ENCODE data around the gene F8A1. TPM values are rescaled to one million over a fixed set of nuclear protein-coding genes. Genes with fewer than 3 reads are reported as not detected.
"Not testable (repeated sequence)": the region's sequence is repeated elsewhere in the genome, so short reads cannot be mapped to it uniquely, and the experiment has no call there.

Gene F8A1
- 1 to 10 TPM; 6.4 to 6.5 TPM for total RNA-seq
- 24.6 TPM for polyA plus RNA-seq (2013, experiment 1 of 2)
- 26.7 TPM for polyA plus RNA-seq (2013, experiment 2 of 2)

DNA sequence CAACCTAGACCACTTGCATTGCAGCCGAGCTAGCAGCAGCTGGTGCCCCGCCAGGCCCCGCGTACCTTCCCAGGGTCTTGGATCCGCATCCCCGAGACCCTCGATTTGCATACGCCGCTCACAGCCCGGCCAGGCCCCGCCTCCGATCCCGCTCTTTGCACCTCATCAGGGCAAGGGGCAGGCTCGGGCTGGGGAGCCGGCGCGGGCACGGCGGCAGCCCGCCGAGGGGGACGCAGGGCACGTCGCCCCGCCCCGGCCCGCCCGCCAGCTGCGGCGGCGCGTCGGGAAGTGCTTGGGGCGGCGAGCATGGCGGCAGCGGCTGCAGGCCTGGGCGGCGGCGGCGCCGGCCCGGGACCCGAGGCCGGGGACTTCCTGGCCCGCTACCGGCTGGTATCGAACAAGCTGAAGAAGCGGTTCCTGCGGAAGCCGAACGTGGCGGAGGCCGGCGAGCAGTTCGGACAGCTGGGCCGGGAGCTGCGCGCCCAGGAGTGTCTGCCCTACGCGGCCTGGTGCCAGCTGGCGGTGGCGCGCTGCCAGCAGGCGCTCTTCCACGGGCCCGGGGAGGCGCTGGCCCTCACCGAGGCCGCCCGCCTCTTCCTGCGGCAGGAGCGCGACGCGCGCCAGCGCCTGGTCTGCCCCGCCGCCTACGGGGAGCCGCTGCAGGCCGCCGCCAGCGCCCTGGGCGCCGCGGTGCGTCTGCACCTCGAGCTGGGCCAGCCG lies at the start of gene F8A1:
F8A1 (plus strand) TSS at position 287 of the 720 bp plus-strand sequence; CDS start at position 307, 20 bp downstream.
- H3K4me3 Mint-ChIP-seq, result not testable (repeated sequence)
- peak within 1 kb of the TSS; percentile 37 for H3K4me3 ChIP-seq (ENCODE audit: low read length)

DNA sequence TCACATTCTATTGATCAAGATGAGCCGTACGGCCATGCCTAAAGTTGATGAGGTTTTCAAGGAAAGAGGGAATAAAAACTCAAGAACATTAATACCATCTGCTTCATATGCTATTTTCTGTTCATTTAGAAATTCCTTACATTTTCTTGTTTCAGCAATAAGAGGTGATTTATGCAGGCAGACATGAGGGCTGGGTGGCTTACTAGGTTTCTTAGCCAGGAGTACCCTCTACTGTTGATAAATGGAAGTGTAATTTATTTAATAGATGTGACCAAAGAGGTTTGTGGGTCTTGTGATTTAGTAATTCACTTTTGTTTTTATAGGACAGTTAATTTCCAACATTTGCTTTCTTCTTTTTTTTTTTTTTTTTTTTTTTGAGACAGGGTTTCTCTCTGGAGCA lies 45.3 kb upstream of the F8A1 start:
- H3K27me3 ChIP-seq (ENCODE audit: control insufficient read depth in 1 of 2, insufficient read depth in 2 of 2, low read length in 2 of 2), result no peaks in the 10 kb centered on the region
- no peaks in the 10 kb centered on the region for H3K4me1 ChIP-seq (ENCODE audit: insufficient read depth, low read length)
- Mint-ChIP-seq H3K27me3 (no peaks in the 10 kb centered on the region), H3K4me1 (ENCODE audit: low read depth) (no peaks in the 10 kb centered on the region), H3K4me3 (no peak overlapping the region), H3K9me3 (no peaks in the 10 kb centered on the region), H3K36me3 (ENCODE audit: low read depth) (no peaks in the 10 kb centered on the region), H3K27ac (no peak overlapping the region)
- H3K9me3 ChIP-seq (ENCODE audit: control insufficient read depth in 1 of 2, insufficient read depth in 1 of 2, low read length in 2 of 2), result no peaks in the 10 kb centered on the region
- TF ChIP-seq, protein P1, sequence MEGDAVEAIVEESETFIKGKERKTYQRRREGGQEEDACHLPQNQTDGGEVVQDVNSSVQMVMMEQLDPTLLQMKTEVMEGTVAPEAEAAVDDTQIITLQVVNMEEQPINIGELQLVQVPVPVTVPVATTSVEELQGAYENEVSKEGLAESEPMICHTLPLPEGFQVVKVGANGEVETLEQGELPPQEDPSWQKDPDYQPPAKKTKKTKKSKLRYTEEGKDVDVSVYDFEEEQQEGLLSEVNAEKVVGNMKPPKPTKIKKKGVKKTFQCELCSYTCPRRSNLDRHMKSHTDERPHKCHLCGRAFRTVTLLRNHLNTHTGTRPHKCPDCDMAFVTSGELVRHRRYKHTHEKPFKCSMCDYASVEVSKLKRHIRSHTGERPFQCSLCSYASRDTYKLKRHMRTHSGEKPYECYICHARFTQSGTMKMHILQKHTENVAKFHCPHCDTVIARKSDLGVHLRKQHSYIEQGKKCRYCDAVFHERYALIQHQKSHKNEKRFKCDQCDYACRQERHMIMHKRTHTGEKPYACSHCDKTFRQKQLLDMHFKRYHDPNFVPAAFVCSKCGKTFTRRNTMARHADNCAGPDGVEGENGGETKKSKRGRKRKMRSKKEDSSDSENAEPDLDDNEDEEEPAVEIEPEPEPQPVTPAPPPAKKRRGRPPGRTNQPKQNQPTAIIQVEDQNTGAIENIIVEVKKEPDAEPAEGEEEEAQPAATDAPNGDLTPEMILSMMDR (IDR thresholded peaks at IDR 0.05), result peak; percentile 65
- DNase-seq (peak in 5 of 14 experiments; percentile 1 to 66 (median 58)), ATAC-seq (ENCODE audit: poor library complexity) (peak; percentile 68)
- intact Hi-C loops (cut with DNase I, micrococcal nuclease), result loop anchor here in 1 of 2 experiments (2.0 to 10.0 kb wide), 2 partner anchors 78 to 126 kb away; partner anchors contain the start of gene DKC1
- H3K4me3 ChIP-seq (ENCODE audit: low read length), result no peak overlapping the region
- CTCF ChIA-PET, result no interaction called here
- POLR2A ChIA-PET, result no interaction called here
- H3K36me3 ChIP-seq (ENCODE audit: insufficient read depth, low read length), result no peaks in the 10 kb centered on the region
- no peak overlapping the region for H3K27ac ChIP-seq (ENCODE audit: low read depth in 1 of 2, low read length in 2 of 2)

More for the DNA sequence above, at the start of gene F8A1:
- CTCF ChIA-PET; H3K4me1 ChIP-seq (ENCODE audit: insufficient read depth, low read length); H3K36me3 ChIP-seq (ENCODE audit: insufficient read depth, low read length); intact Hi-C loops (cut with DNase I, micrococcal nuclease); H3K36me3 Mint-ChIP-seq (ENCODE audit: low read depth); H3K27ac ChIP-seq (ENCODE audit: low read depth in 1 of 2, low read length in 2 of 2); H3K27ac Mint-ChIP-seq; H3K9me3 Mint-ChIP-seq; H3K9me3 ChIP-seq (ENCODE audit: control insufficient read depth in 1 of 2, insufficient read depth in 1 of 2, low read length in 2 of 2); H3K27me3 Mint-ChIP-seq; H3K27me3 ChIP-seq (ENCODE audit: control insufficient read depth in 1 of 2, insufficient read depth in 2 of 2, low read length in 2 of 2); POLR2A ChIA-PET: not testable (repeated sequence)
- peaks cover 13% of the 10 kb centered on the region for H3K4me1 Mint-ChIP-seq (ENCODE audit: low read depth)
- DNase-seq (peak in 9 of 14 experiments; percentile 4 to 51 (median 29)), ATAC-seq (ENCODE audit: poor library complexity) (peak; percentile 70)

DNA sequence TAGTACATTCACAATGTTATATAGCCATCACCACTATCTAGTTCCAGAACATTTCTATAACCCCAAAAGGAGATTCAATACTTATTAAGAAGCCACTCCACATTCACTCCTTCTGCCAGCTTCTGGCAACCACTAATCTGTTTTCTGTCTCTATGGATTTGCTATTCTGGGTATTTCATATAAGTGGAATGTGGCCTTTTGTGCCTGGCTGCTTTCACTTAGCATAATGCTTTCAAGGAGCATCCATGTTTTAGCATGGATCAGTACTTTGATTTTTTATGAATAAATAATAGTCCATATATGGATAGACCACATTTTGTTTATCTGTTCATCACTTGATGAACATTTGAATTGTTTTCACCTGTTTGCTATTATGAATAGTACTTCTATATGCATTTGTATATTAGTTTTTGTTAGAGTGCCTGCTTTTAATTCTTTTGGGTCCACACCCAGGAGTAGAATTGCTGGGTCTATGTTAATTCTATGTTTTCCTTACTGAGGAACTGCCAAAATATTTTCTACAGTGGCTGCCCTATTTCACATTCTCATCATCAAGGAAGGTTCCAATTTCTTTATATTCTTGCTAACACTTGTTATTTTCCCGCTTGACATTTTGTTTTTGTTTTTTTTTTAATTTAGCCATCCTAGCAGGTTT lies 35.1 kb upstream of the F8A1 start:
- ChIA-PET POLR2A (no interaction called here), CTCF (no interaction called here)
- no peaks in the 10 kb centered on the region for H3K27me3 Mint-ChIP-seq
- TF ChIP-seq, protein P1 (IDR thresholded peaks at IDR 0.05), result no peak
- intact Hi-C loops (cut with DNase I, micrococcal nuclease), result no loop called here
- Histone ChIP-seq H3K4me3 (ENCODE audit: low read length) (no peak overlapping the region), H3K36me3 (ENCODE audit: insufficient read depth, low read length) (no peaks in the 10 kb centered on the region), H3K9me3 (ENCODE audit: control insufficient read depth in 1 of 2, insufficient read depth in 1 of 2, low read length in 2 of 2) (no peaks in the 10 kb centered on the region), H3K27ac (ENCODE audit: low read depth in 1 of 2, low read length in 2 of 2) (no peak overlapping the region), H3K27me3 (ENCODE audit: control insufficient read depth in 1 of 2, insufficient read depth in 2 of 2, low read length in 2 of 2) (no peaks in the 10 kb centered on the region), H3K4me1 (ENCODE audit: insufficient read depth, low read length) (no peaks in the 10 kb centered on the region)
- no peak overlapping the region for H3K27ac Mint-ChIP-seq
- H3K4me3 Mint-ChIP-seq, result no peak overlapping the region
- H3K4me1 Mint-ChIP-seq (ENCODE audit: low read depth), result no peaks in the 10 kb centered on the region
- ATAC-seq (ENCODE audit: poor library complexity) (no peak), DNase-seq (no peak)
- no peaks in the 10 kb centered on the region for H3K9me3 Mint-ChIP-seq
- no peaks in the 10 kb centered on the region for H3K36me3 Mint-ChIP-seq (ENCODE audit: low read depth)

All from CD4-positive, alpha-beta T cell (primary cell).